GM23338 (cell line): ENCODE data around the gene TPD52L2. TPM values are rescaled to one million over a fixed set of nuclear protein-coding genes. Genes with fewer than 3 reads are reported as not detected.

Experiments used
- ATAC-seq: fragments of 200-7000 bp; cut with Tn5 transposase; 3 replicates; pipeline ENCODE4 v1.9.1; 2020
- DNase-seq: peaks from one replicate; pipeline ENCODE4 v3.0.0-alpha.2; 2015; ENCODE audit warnings: low spot score
- H2AFZ ChIP-seq: fragments of 200-600 bp; sonication (generic); 2 replicates; pipeline ENCODE4 v1.8.0; 2016; ENCODE audit warnings: antibody characterized with exemption, mild to moderate bottlenecking, moderate library complexity
- H3F3A ChIP-seq: fragments of 200-600 bp; sonication (generic); replicated peaks from 2 replicates; pipeline ENCODE4 v1.8.0; 2017; ENCODE audit warnings: antibody characterized with exemption, mixed run types, low read depth
- H3K27ac ChIP-seq: fragments of 200-600 bp; sonication (generic); 2 replicates; pipeline ENCODE4 v1.6.1; 2016; ENCODE audit warnings: low read depth
- H3K27me3 ChIP-seq: fragments of 200-600 bp; sonication (generic); 2 replicates; pipeline ENCODE4 v1.8.0; 2016; ENCODE audit warnings: mild to moderate bottlenecking, mixed run types, moderate library complexity; ENCODE audit not compliant: insufficient read depth
- H3K36me3 ChIP-seq: fragments of 200-600 bp; sonication (generic); 2 replicates; pipeline ENCODE4 v1.8.0; 2016; ENCODE audit warnings: mild to moderate bottlenecking; ENCODE audit not compliant: insufficient read depth
- H3K4me1 ChIP-seq: fragments of 200-600 bp; sonication (generic); 2 replicates; pipeline ENCODE4 v1.8.0; 2016; ENCODE audit warnings: mild to moderate bottlenecking, moderate library complexity; ENCODE audit not compliant: insufficient read depth
- H3K4me2 ChIP-seq: fragments of 200-600 bp; sonication (generic); 2 replicates; pipeline ENCODE4 v1.7.1; 2017; ENCODE audit warnings: mixed run types
- H3K4me3 ChIP-seq: fragments of 200-600 bp; sonication (generic); 2 replicates; pipeline ENCODE4 v1.6.1; 2016; ENCODE audit warnings: mixed run types
- H3K79me2 ChIP-seq: fragments of 200-600 bp; sonication (generic); replicated peaks from 2 replicates; pipeline ENCODE4 v1.8.0; 2017; ENCODE audit warnings: mild to moderate bottlenecking; ENCODE audit not compliant: insufficient read depth
- H3K9me2 ChIP-seq: fragments of 200-600 bp; sonication (generic); 2 replicates; pipeline ENCODE4 v1.8.0; 2017; ENCODE audit not compliant: insufficient read depth
- H4K20me1 ChIP-seq: fragments of 200-600 bp; sonication (generic); replicated peaks from 2 replicates; pipeline ENCODE4 v1.8.0; 2017; ENCODE audit warnings: mild to moderate bottlenecking; ENCODE audit not compliant: insufficient read depth
- H3K27ac Mint-ChIP-seq: 2 replicates; pipeline ENCODE4 v1.8.0; 2020; ENCODE audit warnings: inconsistent platforms, mild to moderate bottlenecking, moderate library complexity, mixed read lengths
- H3K27me3 Mint-ChIP-seq: 3 replicates; pipeline ENCODE4 v1.8.0; 2022; ENCODE audit warnings: low read depth, mild to moderate bottlenecking, moderate library complexity, mixed read lengths, inconsistent platforms; ENCODE audit not compliant: insufficient read depth, poor library complexity
- H3K36me3 Mint-ChIP-seq: 3 replicates; pipeline ENCODE4 v1.8.0; 2021; ENCODE audit warnings: low read depth, mild to moderate bottlenecking, inconsistent platforms, moderate library complexity, mixed read lengths
- H3K4me1 Mint-ChIP-seq: 3 replicates; pipeline ENCODE4 v1.8.0; 2020; ENCODE audit warnings: mild to moderate bottlenecking, inconsistent platforms, mixed read lengths
- H3K4me3 Mint-ChIP-seq: 3 replicates; pipeline ENCODE4 v1.8.0; 2021; ENCODE audit warnings: moderate library complexity, mild to moderate bottlenecking, inconsistent platforms, mixed read lengths
- H3K9me3 Mint-ChIP-seq: 3 replicates; pipeline ENCODE4 v1.8.0; 2020; ENCODE audit warnings: moderate library complexity, mild to moderate bottlenecking, inconsistent platforms, mixed read lengths
- CREB1 ChIP-seq: fragments of 250-450 bp; sonication (Bioruptor Pico); IDR thresholded peaks from 2 replicates; pipeline ENCODE4 v1.5.0; 2020; ENCODE audit warnings: low read depth, mild to moderate bottlenecking, moderate library complexity
- CTCF ChIP-seq, 2 experiments: fragments of 200-600 bp in 1 of 2; sonication (generic) in 1 of 2; conservative IDR thresholded peaks; 2 replicates each; pipeline versions ENCODE4 v1.5.1 to v1.6.1; 2016 to 2017; ENCODE audit warnings: antibody characterized with exemption in 2 of 2, low read depth in 2 of 2, mild to moderate bottlenecking in 2 of 2, moderate library complexity in 1 of 2
- EZH2 ChIP-seq: fragments of 200-600 bp; sonication (generic); IDR thresholded peaks from one replicate; pipeline ENCODE4 v1.8.0; 2017; ENCODE audit warnings: antibody characterized with exemption, mild to moderate bottlenecking, low read depth; ENCODE audit not compliant: unreplicated experiment
- EZH2phosphoT487 ChIP-seq: fragments of 200-600 bp; sonication (generic); IDR thresholded peaks from one replicate; pipeline ENCODE4 v1.8.1; 2018; ENCODE audit warnings: antibody characterized with exemption; ENCODE audit not compliant: unreplicated experiment
- JUNB ChIP-seq: IDR thresholded peaks from one replicate; pipeline ENCODE4 v1.6.1; 2016; ENCODE audit warnings: antibody characterized with exemption; ENCODE audit not compliant: unreplicated experiment
- NANOG ChIP-seq: IDR thresholded peaks from 2 replicates; pipeline ENCODE4 v1.6.1; 2016; ENCODE audit warnings: antibody characterized with exemption, borderline replicate concordance
- POLR2AphosphoS5 ChIP-seq: IDR thresholded peaks from 2 replicates; pipeline ENCODE4 v1.6.1; 2016; ENCODE audit warnings: antibody characterized with exemption, low read depth
- STAT1 ChIP-seq: IDR thresholded peaks from one replicate; pipeline ENCODE4 v1.6.1; 2016; ENCODE audit warnings: antibody characterized with exemption; ENCODE audit not compliant: unreplicated experiment
- ZNF114 ChIP-seq: fragments of 250-450 bp; sonication (Bioruptor Pico); IDR thresholded peaks from 2 replicates; pipeline ENCODE4 v1.5.0; 2020; ENCODE audit warnings: mild to moderate bottlenecking, moderate library complexity
- ZNF331 ChIP-seq: fragments of 250-450 bp; sonication (Bioruptor Pico); IDR thresholded peaks from 2 replicates; pipeline ENCODE4 v1.5.0; 2020; ENCODE audit warnings: low read depth, mild to moderate bottlenecking, moderate library complexity
- polyA plus RNA-seq: library from polyadenylated mRNA; unstranded; fragments of >200 nt; fragmentation: Nextera tagmentation; extraction: Ambion mirVana; gene quantifications from 2 replicates; pipeline ENCODE4 v1.2.1, GENCODE V29; 2016
- total RNA-seq: library from RNA; depleted of rRNA; stranded (reverse); fragments of >200 nt; shearing (Covaris generic); gene quantifications from 2 replicates; pipeline ENCODE4 v1.2.3, GENCODE V29; 2014

The TPD52L2 gene
- total and polyA plus RNA-seq, 2 experiments from 2014 or later: 40.2 to 103 TPM

- TF ChIP-seq NANOG: no peak
- no peak for TF ChIP-seq EZH2phosphoT487
- TF ChIP-seq EZH2: no peak
- peak; percentile 45; the same call in 1 of the 2 replicates for TF ChIP-seq POLR2AphosphoS5
- TF ChIP-seq ZNF114 (CRISPR knock-in tag): no peak
Measured at GRCh38 chr20:63858393-63859165, 6.5 kb upstream of the TPD52L2 start (continued).

- Mint-ChIP-seq H3K4me3 (peak overlapping the region; percentile 49; the same call in 1 of the 3 replicates), H3K36me3 (peaks cover 7% of the 10 kb centered on the region), H3K9me3 (no peaks in the 10 kb centered on the region), H3K4me1 (peaks cover 59% of the 10 kb centered on the region), H3K27me3 (peaks cover 26% of the 10 kb centered on the region), H3K27ac (peak overlapping the region; percentile 91)
- no peak for ATAC-seq
- Histone ChIP-seq H3K9me2 (no peaks in the 10 kb centered on the region), H3K36me3 (no peaks in the 10 kb centered on the region), H3K27me3 (no peaks in the 10 kb centered on the region), H2AFZ (no peak overlapping the region), H3K4me1 (peaks cover 55% of the 10 kb centered on the region), H3K4me2 (peak overlapping the region; percentile 73), H3F3A (peaks cover 25% of the 10 kb centered on the region), H3K27ac (peak overlapping the region; percentile 78), H3K79me2 (peaks cover 6% of the 10 kb centered on the region; the same call in 1 of the 2 replicates), H3K4me3 (peak overlapping the region; percentile 37; the same call in 1 of the 2 replicates), H4K20me1 (no peaks in the 10 kb centered on the region)
- no peak for DNase-seq
- no peak for TF ChIP-seq NANOG
- TF ChIP-seq STAT1: no peak
- no peak for TF ChIP-seq JUNB
- no peak for TF ChIP-seq ZNF114 (CRISPR knock-in tag)
Measured at GRCh38 chr20:63859166-63859699, 5.8 kb upstream of the TPD52L2 start.

- peaks cover 33% of the 10 kb centered on the region for H3K27me3 Mint-ChIP-seq
- H2AFZ ChIP-seq: no peak overlapping the region
- H3K4me1 ChIP-seq: peaks cover 46% of the 10 kb centered on the region
- H3K9me2 ChIP-seq: no peaks in the 10 kb centered on the region
- 0 out of 2 replicates have a peak overlapping the region, but pooled peaks have one; percentile 59 for H3K27ac ChIP-seq
- H3K9me3 Mint-ChIP-seq: no peaks in the 10 kb centered on the region
- H3K36me3 Mint-ChIP-seq: peaks cover 7% of the 10 kb centered on the region
- no peaks in the 10 kb centered on the region for H3K36me3 ChIP-seq
- peak overlapping the region; percentile 55; the same call in 1 of the 2 replicates for H3K4me2 ChIP-seq
- DNase-seq: no peak
- ATAC-seq: peak; percentile 0; the same call in 2 of the 3 replicates
- peaks cover 27% of the 10 kb centered on the region for H3F3A ChIP-seq
- H3K4me3 Mint-ChIP-seq: peak overlapping the region; percentile 40; the same call in 2 of the 3 replicates
- peaks cover 59% of the 10 kb centered on the region for H3K4me1 Mint-ChIP-seq
- H4K20me1 ChIP-seq: no peaks in the 10 kb centered on the region
- H3K27me3 ChIP-seq: no peaks in the 10 kb centered on the region
- no peak overlapping the region for H3K4me3 ChIP-seq
- H3K79me2 ChIP-seq: peaks cover 8% of the 10 kb centered on the region
- peak overlapping the region; percentile 84; the same call in 1 of the 2 replicates for H3K27ac Mint-ChIP-seq
- TF ChIP-seq ZNF114 (CRISPR knock-in tag): no peak
- no peak for TF ChIP-seq NANOG
- TF ChIP-seq ZNF331 (CRISPR knock-in tag): no peak
- TF ChIP-seq EZH2phosphoT487: no peak
- TF ChIP-seq POLR2AphosphoS5: no peak
- no peak for TF ChIP-seq CTCF (conservative IDR thresholded peaks at IDR 0.05; ENCODE audit: low read depth in 2 of 2)
- TF ChIP-seq CREB1 (CRISPR knock-in tag): no peak
Measured at GRCh38 chr20:63860325-63861051, 4.6 kb upstream of the TPD52L2 start.
